ENCODE results near the gene ROBO2.

Gene ROBO2

DNA sequence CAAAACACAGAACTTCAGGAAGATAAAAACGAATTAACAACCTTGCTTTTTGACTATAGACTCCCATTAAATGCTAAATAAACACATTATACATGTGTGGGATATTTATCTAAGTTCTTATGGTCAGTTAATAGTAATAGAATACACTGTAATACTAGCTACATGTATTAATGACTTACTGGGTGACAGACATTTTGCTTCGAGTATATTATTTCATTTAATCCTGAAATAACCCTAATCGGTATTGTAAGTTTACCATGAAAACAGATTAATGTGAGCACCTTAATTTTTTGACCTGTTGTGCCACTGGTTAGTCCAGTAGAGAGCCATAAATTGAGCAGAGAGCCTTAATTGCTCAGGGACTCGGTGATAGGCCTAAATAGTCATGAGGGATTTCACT is 151.1 kb downstream of the ROBO2 start:
- Histone ChIP-seq H4K20me1 (ENCODE audit: insufficient read depth) (no peaks in the 10 kb centered on the region), H3K4me3 (IDR thresholded peaks at IDR 0.05; ENCODE audit: insufficient read depth, low read depth, low read length) (no peak overlapping the region), H3K9ac (no peak overlapping the region), H3K4me1 (ENCODE audit: low read depth, poor library complexity, severe bottlenecking) (no peaks in the 10 kb centered on the region), H2AFZ (ENCODE audit: low read depth) (no peak overlapping the region), H3K36me3 (ENCODE audit: insufficient read depth) (no peaks in the 10 kb centered on the region), H3K4me2 (no peak overlapping the region), H3K27ac (no peak overlapping the region), H3K79me2 (ENCODE audit: insufficient read depth, low read depth) (no peaks in the 10 kb centered on the region), H3K27me3 (ENCODE audit: insufficient read depth, low read depth) (no peaks in the 10 kb centered on the region)
- no peak for TF ChIP-seq CTCF (conservative IDR thresholded peaks at IDR 0.05; ENCODE audit: low read depth, low read length)

GRCh38 chr3:77191640-77192039 is 151.7 kb downstream of the ROBO2 start:
- H3K4me2 ChIP-seq, result no peak overlapping the region
- no peaks in the 10 kb centered on the region for H3K36me3 ChIP-seq (ENCODE audit: insufficient read depth)
- no peak overlapping the region for H3K9ac ChIP-seq
- H3K79me2 ChIP-seq (ENCODE audit: insufficient read depth, low read depth), result no peaks in the 10 kb centered on the region
- no peak overlapping the region for H3K27ac ChIP-seq
- no peaks in the 10 kb centered on the region for H3K4me1 ChIP-seq (ENCODE audit: low read depth, poor library complexity, severe bottlenecking)
- no peaks in the 10 kb centered on the region for H4K20me1 ChIP-seq (ENCODE audit: insufficient read depth)
- H3K27me3 ChIP-seq (ENCODE audit: insufficient read depth, low read depth), result no peaks in the 10 kb centered on the region
- no peak for TF ChIP-seq CTCF (conservative IDR thresholded peaks at IDR 0.05; ENCODE audit: low read depth, low read length)
- no peak overlapping the region for H2AFZ ChIP-seq (ENCODE audit: low read depth)
- no peak overlapping the region for H3K4me3 ChIP-seq (IDR thresholded peaks at IDR 0.05; ENCODE audit: insufficient read depth, low read depth, low read length)

GRCh38 chr3:77195766-77196545 is 156.1 kb downstream of the ROBO2 start:
- TF ChIP-seq CTCF (conservative IDR thresholded peaks at IDR 0.05; ENCODE audit: low read depth, low read length), result no peak
- H3K4me1 ChIP-seq (ENCODE audit: low read depth, poor library complexity, severe bottlenecking), result no peaks in the 10 kb centered on the region
- H3K9ac ChIP-seq, result no peak overlapping the region
- no peak overlapping the region for H3K4me3 ChIP-seq (IDR thresholded peaks at IDR 0.05; ENCODE audit: insufficient read depth, low read depth, low read length)
- H3K79me2 ChIP-seq (ENCODE audit: insufficient read depth, low read depth), result no peaks in the 10 kb centered on the region
- H4K20me1 ChIP-seq (ENCODE audit: insufficient read depth), result no peaks in the 10 kb centered on the region
- H2AFZ ChIP-seq (ENCODE audit: low read depth), result no peak overlapping the region
- H3K27me3 ChIP-seq (ENCODE audit: insufficient read depth, low read depth), result no peaks in the 10 kb centered on the region
- H3K27ac ChIP-seq, result no peak overlapping the region
- H3K4me2 ChIP-seq, result no peak overlapping the region
- H3K36me3 ChIP-seq (ENCODE audit: insufficient read depth), result no peaks in the 10 kb centered on the region

- Histone ChIP-seq H3K4me2 (no peak overlapping the region), H3K9ac (no peak overlapping the region), H3K36me3 (ENCODE audit: insufficient read depth) (no peaks in the 10 kb centered on the region), H4K20me1 (ENCODE audit: insufficient read depth) (no peaks in the 10 kb centered on the region), H3K27ac (no peak overlapping the region), H3K27me3 (ENCODE audit: insufficient read depth, low read depth) (no peaks in the 10 kb centered on the region), H2AFZ (ENCODE audit: low read depth) (no peak overlapping the region), H3K4me1 (ENCODE audit: low read depth, poor library complexity, severe bottlenecking) (no peaks in the 10 kb centered on the region), H3K4me3 (IDR thresholded peaks at IDR 0.05; ENCODE audit: insufficient read depth, low read depth, low read length) (no peak overlapping the region), H3K79me2 (ENCODE audit: insufficient read depth, low read depth) (no peaks in the 10 kb centered on the region)
- TF ChIP-seq CTCF (conservative IDR thresholded peaks at IDR 0.05; ENCODE audit: low read depth, low read length), result no peak
These were observed 157.5 kb downstream of the ROBO2 start for GRCh38 chr3:77197408-77197807.
